K562 (cell line): Measurements from ENCODE around the gene ARHGEF17. TPM values are rescaled to one million over a fixed set of nuclear protein-coding genes. Genes with fewer than 3 reads are reported as not detected.
A peak's percentile ranks its signal among the peaks of the same experiment; 100 is the strongest.

Experiments used
- ATAC-seq: fragments of 200-7000 bp; cut with Tn5 transposase; 3 replicates; pipeline ENCODE4 v1.9.1; 2020; ENCODE audit warnings: moderate library complexity
- BruUV-seq: library from RNA; stranded (reverse); fragments of 400-500 nt; replicated peaks from 2 replicates; lab custom pipeline; 2021; lab: Mats Ljungman, UMichigan
- CTCF ChIA-PET: fragments of 300-600 bp; formaldehyde crosslinking; extraction: SDS; loops from one replicate; lab custom pipeline; 2021; ENCODE audit warnings: low intra/inter-chr PET ratio; lab: Yijun Ruan, JAX
- POLR2A ChIA-PET: fragments of 300-600, 350-650 bp; sonication (Branson Sonifier 250); formaldehyde crosslinking; extraction: SDS; loops from one replicate; lab custom pipeline; 2021; ENCODE audit warnings: antibody characterized with exemption, inconsistent platforms; lab: Yijun Ruan, JAX
- DNase-seq, 4 experiments: peaks; one replicate each; pipeline versions ENCODE4 v3.0.0 to v3.0.0-alpha.2; 2011 to 2018; ENCODE audit warnings: low spot score in 3 of 4, mixed read lengths in 3 of 4; ENCODE audit errors: extremely low read depth in 1 of 4
- FAIRE-seq: peaks from 2 replicates; lab custom pipeline; 2011; peaks lifted over from hg19 to GRCh38; lab: Jason Lieb, UNC
- H2AFZ ChIP-seq: 2 replicates; pipeline ENCODE4 v1.6.0; 2011; ENCODE audit warnings: low read depth, low read length, control low read depth, inconsistent platforms
- H3K27ac ChIP-seq: fragments of 200-600 bp; 3 replicates; pipeline ENCODE4 v1.8.0; 2011; ENCODE audit warnings: low read depth, mild to moderate bottlenecking, control low read depth, inconsistent platforms, low read length, moderate library complexity, mixed read lengths; ENCODE audit errors: extremely low read depth
- H3K27me3 ChIP-seq, 2 experiments: fragments of 300-600 bp in 1 of 2; 2 replicates in 1 of 2; 3 replicates in 1 of 2; pipeline versions ENCODE4 v1.6.0 to v1.8.0; 2011; ENCODE audit warnings: inconsistent platforms in 2 of 2, low read length in 2 of 2, mild to moderate bottlenecking in 1 of 2, mixed read lengths in 1 of 2, moderate library complexity in 1 of 2; ENCODE audit not compliant: control insufficient read depth in 2 of 2, insufficient read depth in 2 of 2
- H3K36me3 ChIP-seq: fragments of 300-600 bp; 3 replicates; pipeline ENCODE4 v1.8.0; 2011; ENCODE audit warnings: mild to moderate bottlenecking, low read length, inconsistent platforms; ENCODE audit not compliant: control insufficient read depth, insufficient read depth
- H3K4me1 ChIP-seq, 2 experiments: fragments of 200-600 bp in 1 of 2; replicated peaks in 1 of 2; 2 replicates in 1 of 2; 3 replicates in 1 of 2; pipeline versions ENCODE4 v1.5.1 to v1.8.0; 2011; ENCODE audit warnings: inconsistent platforms in 2 of 2, low read length in 2 of 2, mild to moderate bottlenecking in 1 of 2, mixed read lengths in 1 of 2, moderate library complexity in 1 of 2; ENCODE audit not compliant: control insufficient read depth in 2 of 2, insufficient read depth in 2 of 2
- H3K4me2 ChIP-seq: 2 replicates; pipeline ENCODE4 v1.6.1; 2011; ENCODE audit warnings: low read length, control low read depth, inconsistent platforms, mixed read lengths; ENCODE audit not compliant: insufficient read depth
- H3K4me3 ChIP-seq: fragments of 200-600 bp; sonication (generic), shearing (Covaris generic); 2 replicates; pipeline ENCODE4 v1.5.1; 2016; ENCODE audit warnings: control low read depth, inconsistent platforms
- H3K79me2 ChIP-seq: fragments of 200-600 bp; 3 replicates; pipeline ENCODE4 v1.8.0; 2011; ENCODE audit warnings: low read length, inconsistent platforms; ENCODE audit not compliant: control insufficient read depth, insufficient read depth
- H3K9ac ChIP-seq, 2 experiments: 2 replicates each; pipeline versions ENCODE4 v1.6.0 to v1.6.1; 2011; ENCODE audit warnings: low read depth in 2 of 2, low read length in 2 of 2, control low read depth in 1 of 2, inconsistent platforms in 1 of 2, mild to moderate bottlenecking in 1 of 2, mixed read lengths in 1 of 2; ENCODE audit not compliant: insufficient read depth in 1 of 2
- H3K9me1 ChIP-seq: one replicate; pipeline ENCODE4 v1.6.0; 2011; ENCODE audit warnings: inconsistent platforms, mild to moderate bottlenecking, low read length, moderate library complexity; ENCODE audit not compliant: control insufficient read depth, insufficient read depth
- H3K9me3 ChIP-seq: replicated peaks from 2 replicates; pipeline ENCODE4 v1.5.1; 2011; ENCODE audit warnings: low read depth, low read length, inconsistent platforms; ENCODE audit not compliant: control insufficient read depth, insufficient read depth
- H4K20me1 ChIP-seq: replicated peaks from 2 replicates; pipeline ENCODE4 v1.6.1; 2011; ENCODE audit warnings: low read length, inconsistent platforms, mixed read lengths; ENCODE audit not compliant: control insufficient read depth, insufficient read depth
- KHSRP ChIP-seq: fragments of 450-650 bp; IDR thresholded peaks from 2 replicates; pipeline ENCODE4 v1.6.1; 2017
- RBM15 ChIP-seq: fragments of 200-400 bp; formaldehyde crosslinking; IDR thresholded peaks from 2 replicates; pipeline ENCODE4 v1.6.1; 2018; ENCODE audit warnings: mild to moderate bottlenecking, low read length, moderate library complexity; ENCODE audit not compliant: insufficient read depth
- RBM25 ChIP-seq: fragments of 200-400 bp; formaldehyde crosslinking; IDR thresholded peaks from 2 replicates; pipeline ENCODE4 v1.6.1; 2018; ENCODE audit warnings: low read length, low read depth, moderate library complexity; ENCODE audit not compliant: severe bottlenecking
- WGBS: fragments of 100-300 bp; shearing (Covaris generic); methylation state at CpG from one replicate; pipeline ENCODE4 v1.1.6; 2016; ENCODE audit warnings: low coverage, mixed read lengths; ENCODE audit not compliant: insufficient coverage; ENCODE audit errors: missing lambda C conversion rate; 5-methylcytosine and 5-hydroxymethylcytosine counted together
- in situ Hi-C: fragments of 300-500 bp; cut with MboI; formaldehyde crosslinking; loops from 4 replicates; pipeline ENCODE4 v1.15.0; 2018; ENCODE audit warnings: inconsistent platforms, mixed read lengths
- intact Hi-C: fragments of 100-400 bp; cut with micrococcal nuclease; formaldehyde crosslinking; loops from 2 replicates; pipeline ENCODE4 v1.14.2; 2022
- polyA plus RNA-seq, 8 experiments: library from polyadenylated mRNA; depleted of rRNA in 4 of 8; stranded (reverse) in 5 of 8; unstranded in 3 of 8; fragments of >200 nt; fragmentation: Nextera tagmentation in 2 of 8; fragmentation: Illumina TruSeq in 1 of 8; extraction: Ambion mirVana in 2 of 8; extraction: Trizol in 1 of 8; gene quantifications; 2 replicates each; pipeline versions ENCODE4 v1.2.1 to v1.2.3, GENCODE V29; 2011 to 2014; ENCODE audit warnings: inconsistent platforms in 1 of 8, missing spikeins in 1 of 8
- total RNA-seq, 7 experiments: library from RNA; depleted of rRNA in 6 of 7; stranded (reverse); fragments of >200 nt in 6 of 7; fragmentation: Illumina TruSeq in 2 of 7; extraction: Trizol in 2 of 7; gene quantifications; 2 replicates each; pipeline versions ENCODE4 v1.2.1 to v1.2.3, GENCODE V29; 2011 to 2021; ENCODE audit warnings: low replicate concordance in 1 of 7

ARHGEF17 gene
- total and polyA plus RNA-seq, 9 of the 15 experiments (the other 6 are each of a cell fraction or from before 2014, with no cell fraction given): 0.04 to 0.68 (median 0.10) TPM; not detected in 2

DNA sequence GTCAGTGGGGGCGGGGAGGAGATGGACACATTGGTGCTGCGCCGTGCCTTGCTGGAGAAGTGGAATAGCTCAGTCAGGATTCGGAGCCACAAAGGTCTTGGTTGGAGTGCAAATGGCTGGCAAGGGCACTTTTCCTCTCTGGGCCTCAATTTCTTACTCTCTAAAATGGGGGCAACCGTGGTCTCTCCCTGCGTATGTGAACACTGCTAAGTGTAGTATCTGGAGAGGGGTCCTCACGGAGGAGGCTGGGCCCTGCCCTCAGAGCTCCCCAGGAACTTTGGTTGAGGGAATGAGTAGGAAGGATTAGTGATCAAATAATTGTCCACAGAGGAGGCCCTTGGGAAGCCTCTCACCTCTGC, 35.4 kb upstream of the ARHGEF17 start:
- no peak for ATAC-seq
- DNase-seq: no peak
- Histone ChIP-seq H3K9me1 (no peaks in the 10 kb centered on the region), H4K20me1 (no peaks in the 10 kb centered on the region), H3K4me3 (no peak overlapping the region), H3K9me3 (no peaks in the 10 kb centered on the region), H3K27ac (no peak overlapping the region), H3K36me3 (no peaks in the 10 kb centered on the region), H3K27me3 (peaks cover 40 to 73% of the 10 kb centered on the region in 2 experiments), H2AFZ (no peak overlapping the region), H3K4me2 (no peak overlapping the region), H3K9ac (no peak overlapping the region; a peak in 1 of 4 replicates), H3K4me1 (peaks cover 0 to 14% of the 10 kb centered on the region in 2 experiments; a peak in 3 of 5 replicates), H3K79me2 (no peaks in the 10 kb centered on the region)
- in situ Hi-C loops (no loop called here), intact Hi-C loops (no loop called here)
- ChIA-PET POLR2A (interaction anchor here (0.8 to 1.4 kb wide), 3 partner anchors 10 to 20 kb away, joined by 3 to 4 read pairs (median 4); no protein-coding TSS in a partner anchor), CTCF (no interaction called here)
- TF ChIP-seq RBM15 (no peak), RBM25 (peak; percentile 8)
- BruUV-seq: no TSS peak
- no peak for FAIRE-seq
- WGBS: 27% methylated on average over 7 of the region's 7 CpGs

DNA sequence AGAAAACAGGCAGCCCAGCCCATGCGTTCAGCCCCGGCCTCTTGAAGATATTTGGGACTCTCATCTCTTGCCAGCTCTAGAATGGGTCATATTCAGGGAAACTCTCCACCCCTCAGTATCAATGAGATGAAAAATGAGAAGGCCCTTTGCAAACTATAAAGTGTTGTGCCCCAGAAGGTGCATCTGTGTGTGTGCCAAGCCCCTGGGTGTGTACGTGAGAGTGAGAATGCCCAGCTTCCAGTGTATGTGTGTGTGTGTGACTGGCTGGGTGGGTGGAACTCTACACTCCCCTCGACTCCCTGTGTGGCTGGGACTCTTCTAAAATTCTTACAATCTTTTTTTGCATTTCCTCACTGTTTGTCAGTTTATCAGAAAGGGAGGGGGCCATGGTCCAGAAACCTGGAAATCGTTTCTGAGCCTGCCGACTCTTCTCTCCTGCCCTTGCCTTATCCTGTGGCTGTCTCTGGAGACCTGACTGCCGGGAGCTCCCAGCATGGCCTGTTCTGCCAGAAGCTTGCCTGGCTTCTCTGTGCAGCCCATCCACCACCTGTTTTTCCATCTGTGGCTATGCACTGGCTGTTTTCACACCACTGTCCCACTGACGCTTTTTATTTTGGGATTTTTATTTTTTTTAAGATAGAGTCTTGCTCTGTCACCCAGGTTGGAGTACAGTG, 34.7 kb upstream of the ARHGEF17 start:
- no TSS peak for BruUV-seq
- no peak overlapping the region for H2AFZ ChIP-seq
- TF ChIP-seq KHSRP: no peak

More for the DNA sequence above, 34.7 kb upstream of the ARHGEF17 start:
- Histone ChIP-seq H3K79me2 (no peaks in the 10 kb centered on the region), H3K27me3 (peaks cover 40 to 66% of the 10 kb centered on the region in 2 experiments), H3K4me1 (peaks cover 0 to 14% of the 10 kb centered on the region in 2 experiments; a peak in 3 of 5 replicates), H3K27ac (no peak overlapping the region; the same call in 2 of the 3 replicates), H3K4me2 (no peak overlapping the region), H4K20me1 (no peaks in the 10 kb centered on the region), H3K4me3 (no peak overlapping the region), H3K36me3 (no peaks in the 10 kb centered on the region), H3K9me1 (no peaks in the 10 kb centered on the region), H3K9me3 (no peaks in the 10 kb centered on the region), H3K9ac (no peak overlapping the region)
- WGBS: 13% methylated on average over 8 of the region's 8 CpGs
- in situ Hi-C loops (no loop called here), intact Hi-C loops (no loop called here)
- POLR2A ChIA-PET: interaction anchor here (0.7 kb wide), 1 partner anchor 81 kb away, joined by 3 read pairs; no protein-coding TSS in a partner anchor
- no peak for DNase-seq
- ATAC-seq: no peak
- no peak for FAIRE-seq
- CTCF ChIA-PET: no interaction called here
